Mammary microvascular endothelial cell (primary cell): ENCODE data around the gene SIM1. TPM values are rescaled to one million over a fixed set of nuclear protein-coding genes. Genes with fewer than 3 reads are reported as not detected.

Experiments used
- total RNA-seq: library from RNA; depleted of rRNA; stranded (reverse); fragments of >200 nt; gene quantifications from 2 replicates; pipeline ENCODE4 v1.2.3, GENCODE V29; 2015

The SIM1 gene, protein sequence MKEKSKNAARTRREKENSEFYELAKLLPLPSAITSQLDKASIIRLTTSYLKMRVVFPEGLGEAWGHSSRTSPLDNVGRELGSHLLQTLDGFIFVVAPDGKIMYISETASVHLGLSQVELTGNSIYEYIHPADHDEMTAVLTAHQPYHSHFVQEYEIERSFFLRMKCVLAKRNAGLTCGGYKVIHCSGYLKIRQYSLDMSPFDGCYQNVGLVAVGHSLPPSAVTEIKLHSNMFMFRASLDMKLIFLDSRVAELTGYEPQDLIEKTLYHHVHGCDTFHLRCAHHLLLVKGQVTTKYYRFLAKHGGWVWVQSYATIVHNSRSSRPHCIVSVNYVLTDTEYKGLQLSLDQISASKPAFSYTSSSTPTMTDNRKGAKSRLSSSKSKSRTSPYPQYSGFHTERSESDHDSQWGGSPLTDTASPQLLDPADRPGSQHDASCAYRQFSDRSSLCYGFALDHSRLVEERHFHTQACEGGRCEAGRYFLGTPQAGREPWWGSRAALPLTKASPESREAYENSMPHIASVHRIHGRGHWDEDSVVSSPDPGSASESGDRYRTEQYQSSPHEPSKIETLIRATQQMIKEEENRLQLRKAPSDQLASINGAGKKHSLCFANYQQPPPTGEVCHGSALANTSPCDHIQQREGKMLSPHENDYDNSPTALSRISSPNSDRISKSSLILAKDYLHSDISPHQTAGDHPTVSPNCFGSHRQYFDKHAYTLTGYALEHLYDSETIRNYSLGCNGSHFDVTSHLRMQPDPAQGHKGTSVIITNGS
- not detected in 2 replicates for total RNA-seq

GRCh38 chr6:100464903-100465700, at the start of gene SIM1:
Gene SIM1, minus strand, starts transcription at chr6:100464921. Its CDS starts 1,453 bp downstream, at chr6:100463468.

